Muscle of back (tissue), 11 donors: ENCODE measurements around the gene EIF4G3. TPM values are rescaled to one million over a fixed set of nuclear protein-coding genes. Genes with fewer than 3 reads are reported as not detected.
A peak's percentile ranks its signal among the peaks of the same experiment; 100 is the strongest.
"Not testable (repeated sequence)": the region's sequence is repeated elsewhere in the genome, so short reads cannot be mapped to it uniquely, and the experiment has no call there.

Experiments used
- DNase-seq, 3 donors: peaks; one replicate each; pipeline versions ENCODE4 v3.0.0 to v3.0.0-alpha.2; 2013
- polyA plus RNA-seq, 10 donors: library from polyadenylated mRNA; unstranded; fragments of 120-200 nt; gene quantifications; one replicate each; pipeline ENCODE4 v1.2.1, GENCODE V29; 2013; ENCODE audit not compliant: insufficient read length in 10 of 10

Gene EIF4G3
- polyA plus RNA-seq, 10 donors: 30.2 to 42.5 (median 35.7) TPM

GRCh38 chr1:21189906-21190500 is 13.3 kb upstream of the EIF4G3 start:
- DNase-seq: no peak

DNA sequence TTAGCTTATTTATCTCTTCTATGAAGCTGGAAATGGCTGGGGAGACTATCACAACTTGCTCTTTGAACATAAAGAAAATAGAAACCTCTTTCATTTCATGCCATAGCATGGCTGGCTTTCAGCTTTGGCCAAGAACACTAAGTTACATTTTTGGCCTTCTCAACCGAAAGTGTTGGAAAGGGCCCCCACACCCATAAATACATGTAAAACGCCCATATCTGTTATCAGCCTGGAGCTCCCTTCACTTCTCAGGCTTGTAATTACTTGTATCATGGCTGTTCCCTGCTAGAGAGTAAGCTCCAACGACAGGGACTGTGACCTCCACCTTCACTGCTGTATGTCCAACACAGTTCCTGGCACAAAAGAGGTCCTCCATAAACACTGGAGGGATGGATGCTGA is 12.7 kb upstream of the EIF4G3 start:
- DNase-seq: no peak

GRCh38 chr1:21188235-21188634 is 11.5 kb upstream of the EIF4G3 start:
- DNase-seq: no peak

DNA sequence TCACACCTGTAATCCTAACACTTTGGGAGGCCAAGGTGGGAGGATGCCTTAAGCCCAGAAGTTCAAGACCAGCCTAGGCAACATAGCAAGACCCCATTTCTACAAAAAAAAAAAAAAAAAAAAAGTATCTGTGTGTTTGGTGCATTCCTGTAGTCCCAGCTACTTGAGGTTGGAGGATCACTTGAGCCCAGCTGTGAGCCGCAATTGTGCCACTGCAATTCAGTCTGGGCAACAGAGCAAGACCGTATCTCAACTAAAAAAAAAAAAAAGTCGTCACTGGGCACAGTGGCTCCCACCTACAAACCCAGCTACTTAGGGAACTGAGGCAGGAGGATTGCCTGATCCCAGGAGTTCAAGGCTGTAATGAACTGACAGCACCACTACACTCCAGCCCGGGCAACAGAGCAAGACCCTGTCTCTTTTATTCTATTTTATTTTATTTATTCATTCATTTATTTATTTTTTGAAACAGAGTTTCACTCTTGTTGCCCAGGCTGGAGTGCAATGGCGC is 8.6 kb upstream of the EIF4G3 start:
- no peak for DNase-seq

GRCh38 chr1:21184276-21184675 is 7.6 kb upstream of the EIF4G3 start:
- DNase-seq: peak in 1 of 3 donors; percentile 19

DNA sequence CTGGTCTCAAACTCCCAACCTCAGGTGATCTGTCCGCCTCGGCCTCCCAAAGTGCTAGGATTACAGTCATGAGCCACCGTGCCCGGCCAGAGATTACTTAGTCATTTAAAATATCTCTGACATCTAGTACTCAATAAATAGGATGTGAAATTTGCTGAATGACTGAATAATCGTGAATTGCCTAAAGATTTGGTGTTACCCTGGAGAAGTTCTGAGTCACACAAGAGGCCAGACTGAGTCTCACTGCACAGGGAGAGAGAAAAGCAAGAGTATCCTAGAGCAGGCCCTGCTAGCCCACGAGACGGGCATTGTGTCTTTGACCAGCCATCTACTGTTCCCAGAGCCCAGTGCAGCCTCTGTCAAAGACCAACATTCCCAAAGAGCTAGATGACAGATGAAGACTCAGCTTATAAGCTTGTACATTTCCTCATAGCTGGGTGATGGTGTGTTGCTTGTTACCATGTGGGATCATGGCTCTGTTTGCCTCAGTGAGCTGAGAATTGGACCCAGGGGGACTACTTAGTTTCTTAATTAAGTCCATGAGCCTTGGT is 5.6 kb upstream of the EIF4G3 start:
- DNase-seq: no peak

GRCh38 chr1:21178271-21178670 is 1.6 kb upstream of the EIF4G3 start:
- DNase-seq: not testable (repeated sequence)

GRCh38 chr1:21175670-21176581 is 771 bp downstream of the EIF4G3 start:
- peak in 2 of 3 donors; percentile 31 to 74 for DNase-seq

DNA sequence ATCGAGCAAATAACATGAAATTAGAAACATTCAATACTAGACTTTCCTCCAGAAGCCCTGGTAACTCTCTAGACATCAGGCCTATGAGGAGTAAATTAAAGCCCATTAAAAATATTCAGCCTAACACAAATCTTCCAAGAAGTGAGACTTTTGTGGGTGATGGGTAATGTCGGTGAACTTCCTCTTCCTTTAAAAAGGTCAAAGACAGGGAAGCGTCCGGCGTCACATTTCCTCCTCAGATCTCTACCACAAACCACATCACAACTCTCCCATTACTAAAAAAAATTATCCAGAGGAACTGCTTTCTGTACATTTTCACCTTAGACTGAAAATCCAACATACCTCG is 1.4 kb downstream of the EIF4G3 start:
- DNase-seq: peak; percentile 31 to 75 (median 44)

DNA sequence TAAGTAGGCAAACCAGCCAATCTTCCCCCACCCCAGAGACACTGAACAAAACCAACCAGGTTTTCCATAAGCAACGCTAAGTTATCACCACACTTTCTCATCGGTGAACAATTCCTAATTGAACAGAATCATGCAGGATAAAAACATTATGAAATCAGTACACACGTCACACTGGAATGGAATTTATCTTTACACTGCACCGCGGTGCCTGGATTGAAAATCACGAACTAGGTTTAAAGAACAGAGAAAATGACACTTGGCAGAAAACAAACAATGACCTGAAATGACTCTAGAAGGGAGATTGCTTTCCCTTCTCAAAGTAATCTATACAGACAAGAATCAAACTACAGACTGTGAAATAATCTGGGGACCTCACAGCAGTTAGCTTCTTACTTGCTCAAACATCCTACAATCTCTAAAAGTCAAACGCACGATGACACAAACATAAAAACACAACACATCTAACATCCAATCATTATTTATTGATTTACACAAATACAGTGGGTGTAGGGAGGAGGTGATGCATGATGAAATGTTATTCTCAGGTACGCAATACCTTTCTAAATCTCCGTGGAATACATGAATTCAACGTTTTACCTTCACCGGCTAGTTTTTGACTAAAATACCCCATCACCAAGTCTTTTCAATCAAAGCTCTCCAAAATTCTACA is 1.9 kb downstream of the EIF4G3 start:
- DNase-seq: peak; percentile 24 to 51 (median 48)

GRCh38 chr1:21174230-21174629 is 2.5 kb downstream of the EIF4G3 start:
- DNase-seq: no peak

DNA sequence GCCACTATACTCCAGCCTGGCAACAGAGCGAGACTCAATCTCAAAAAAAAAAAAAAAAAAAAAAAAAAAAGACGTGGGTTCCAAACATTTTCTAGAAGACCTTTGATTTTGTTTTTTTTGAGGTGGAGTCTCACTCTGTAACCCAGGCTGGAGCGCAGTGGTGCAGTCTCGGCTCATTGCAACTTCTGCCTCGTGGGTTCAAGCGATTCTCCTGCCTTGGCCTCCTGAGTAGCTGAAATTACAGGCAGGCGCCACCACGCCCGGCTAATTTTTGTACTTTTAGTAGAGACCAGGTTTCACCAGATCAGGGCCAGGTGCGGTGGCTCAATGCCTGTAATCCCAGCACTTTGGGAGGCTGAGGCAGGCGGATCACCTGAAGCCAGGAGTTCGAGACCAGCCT is 3.6 kb downstream of the EIF4G3 start:
- DNase-seq: not testable (repeated sequence)

DNA sequence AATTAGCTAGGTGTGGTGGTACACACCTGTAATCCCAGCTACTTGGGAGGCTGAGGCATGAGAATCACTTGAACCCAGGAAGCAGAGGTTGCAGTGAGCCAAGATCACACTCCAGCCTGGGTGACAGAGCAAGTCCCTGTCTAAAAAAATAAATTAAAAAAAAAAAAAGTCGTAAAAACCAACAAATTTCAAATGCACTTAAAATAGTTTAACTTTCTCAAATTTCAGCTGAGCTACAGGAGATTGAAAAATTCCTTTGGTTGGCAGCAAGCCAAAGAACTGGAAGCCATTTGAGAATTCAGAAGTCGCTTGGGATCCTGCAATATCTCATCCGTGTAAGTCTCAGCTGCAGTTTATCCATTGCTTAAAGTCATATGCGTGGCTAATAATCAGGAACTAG is 5.9 kb downstream of the EIF4G3 start:
- DNase-seq: peak; percentile 26 to 45 (median 43)

- DNase-seq: no peak
These were observed 8.3 kb downstream of the EIF4G3 start for GRCh38 chr1:21168444-21168843.

DNA sequence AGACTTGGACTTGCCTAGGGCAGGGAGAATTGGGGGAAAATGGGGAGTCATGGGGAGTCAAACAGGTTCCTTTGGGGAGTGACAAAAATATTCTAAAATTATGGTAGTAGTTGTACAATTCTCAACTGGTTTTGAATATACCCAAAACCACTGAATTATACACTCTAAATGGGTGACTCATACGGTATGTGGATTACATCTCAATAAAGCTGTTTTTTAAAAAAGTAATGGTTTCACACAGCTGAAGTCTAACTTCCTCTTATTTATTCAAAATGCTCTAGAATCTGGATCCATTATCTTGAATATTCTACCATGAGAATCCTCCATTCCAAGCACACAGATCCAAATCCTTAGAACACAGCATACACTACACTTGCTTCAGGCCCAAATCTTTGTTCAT is 11.1 kb downstream of the EIF4G3 start:
- DNase-seq: no peak

- DNase-seq: peak in 2 of 3 donors; percentile 44 to 63
These were observed 11.6 kb downstream of the EIF4G3 start for GRCh38 chr1:21165076-21165475.

DNA sequence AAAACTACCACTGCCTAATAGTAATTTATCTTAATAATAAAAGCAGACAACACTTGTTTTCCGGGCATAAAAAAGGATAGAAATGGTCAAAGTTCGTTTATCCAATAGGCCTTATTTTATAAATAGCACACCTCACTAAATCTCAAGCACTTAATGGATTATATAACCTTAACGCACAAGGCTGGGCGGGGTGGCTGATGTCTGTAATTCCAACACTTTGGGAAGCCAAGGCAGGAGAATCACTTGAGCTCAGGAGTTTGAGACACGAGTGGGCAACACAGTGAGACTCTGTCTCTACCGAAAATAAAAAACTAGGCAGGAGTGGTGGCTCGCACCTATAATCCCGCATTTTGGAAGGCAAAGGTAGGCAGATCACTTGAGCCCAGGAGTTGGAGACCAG is 12.4 kb downstream of the EIF4G3 start:
- no peak for DNase-seq

DNA sequence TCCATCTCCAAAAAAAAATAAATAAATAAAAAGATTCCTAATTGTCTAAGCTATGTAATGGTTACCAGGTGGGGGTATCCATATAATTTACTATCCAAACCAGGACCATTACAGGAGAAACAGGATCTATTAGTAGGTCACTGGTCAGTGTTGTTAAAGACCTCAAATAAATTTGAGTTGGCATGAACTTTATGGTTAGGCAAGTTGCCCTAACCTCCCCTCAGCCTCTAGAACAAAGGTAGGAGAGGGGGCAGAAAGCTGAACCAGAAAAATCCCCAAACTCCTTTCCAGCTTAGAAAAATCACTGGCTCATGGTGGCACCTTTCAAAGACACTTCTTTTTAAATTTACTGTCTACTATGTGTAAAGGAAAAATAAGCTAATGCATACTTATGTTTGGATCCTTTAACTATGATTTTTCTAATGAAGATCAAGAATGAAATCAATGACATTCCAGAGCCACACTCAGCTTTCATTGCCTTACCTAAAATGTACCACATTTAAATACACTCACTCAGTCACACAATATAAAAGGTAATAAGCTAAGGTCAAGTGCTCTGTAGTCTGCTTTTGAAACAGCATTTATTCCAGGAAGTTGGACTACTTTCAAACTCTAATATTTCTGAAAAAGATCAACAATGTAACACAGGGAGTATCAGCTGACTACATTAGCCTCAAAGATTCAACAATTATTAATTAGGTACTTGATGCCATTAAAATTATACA is 13.8 kb downstream of the EIF4G3 start:
- DNase-seq: no peak

DNA sequence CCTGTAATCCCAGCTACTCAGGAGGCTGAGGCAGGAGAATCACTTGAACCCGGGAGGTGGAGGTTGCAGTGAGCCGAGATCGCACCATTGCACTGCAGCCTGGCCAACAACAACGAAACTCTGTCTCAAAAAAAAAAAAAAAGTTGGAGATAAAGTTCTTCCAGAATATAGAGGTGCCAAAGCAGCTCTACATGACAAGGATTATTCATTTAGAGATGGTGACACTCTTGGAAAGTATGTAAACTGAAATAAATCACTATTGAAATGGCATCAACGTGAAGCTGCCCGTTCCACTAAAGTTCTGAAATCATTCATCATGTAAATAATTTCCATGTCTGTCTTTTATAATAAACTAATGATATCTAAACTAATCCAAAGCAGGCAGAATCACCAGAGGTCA is 14.9 kb downstream of the EIF4G3 start:
- DNase-seq: no peak

GRCh38 chr1:21160263-21160796 is 16.4 kb downstream of the EIF4G3 start:
- DNase-seq: no peak

DNA sequence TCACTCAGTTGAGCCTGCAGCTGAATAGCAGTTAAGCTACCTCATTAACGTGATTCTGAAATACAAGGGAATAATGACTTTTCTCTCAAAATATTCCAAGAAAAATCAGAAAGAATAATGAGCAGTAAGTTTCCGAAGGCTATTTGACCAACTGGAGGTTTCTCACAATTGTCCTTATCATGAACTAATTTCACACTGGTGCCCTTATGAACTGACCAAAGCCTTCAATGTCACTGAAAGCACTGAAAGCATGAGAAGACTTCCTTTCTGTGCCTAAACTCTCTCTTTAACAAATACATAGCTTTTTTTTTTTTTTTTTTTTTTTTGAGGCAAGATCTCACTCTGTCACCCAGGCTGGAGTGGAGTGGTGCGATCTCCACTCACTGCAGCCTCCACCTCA is 18.8 kb downstream of the EIF4G3 start:
- no peak for DNase-seq
